Vagina (tissue), 2 donors: ENCODE measurements around the gene SEC24D. TPM values are rescaled to one million over a fixed set of nuclear protein-coding genes. Genes with fewer than 3 reads are reported as not detected.

ENCODE experiments used
- DNase-seq, 2 donors: peaks; one replicate each; pipeline ENCODE4 v3.0.0-alpha.2; 2017; ENCODE audit errors: extremely low spot score in 2 of 2
- H3K27ac ChIP-seq: fragments of 200-600 bp; sonication (generic); one replicate; pipeline ENCODE4 v1.5.1; 2019
- H3K27me3 ChIP-seq: fragments of 200-600 bp; sonication (generic); one replicate; pipeline ENCODE4 v1.5.1; 2019
- H3K36me3 ChIP-seq, 2 donors: fragments of 200-600 bp; sonication (generic); one replicate each; pipeline ENCODE4 v1.5.1; 2017 to 2019
- H3K4me1 ChIP-seq: fragments of 200-600 bp; sonication (generic); one replicate; pipeline ENCODE4 v1.5.1; 2019
- H3K4me3 ChIP-seq, 2 donors: fragments of 200-600 bp; sonication (generic); 1 replicate in 1 of 2; 2 replicates in 1 of 2; pipeline ENCODE4 v1.5.1; 2016 to 2019
- H3K9me3 ChIP-seq: fragments of 200-600 bp; sonication (generic); one replicate; pipeline ENCODE4 v1.5.1; 2019
- POLR2A ChIP-seq, 2 donors: fragments of 450-650 bp; IDR thresholded peaks; one replicate each; pipeline ENCODE4 v1.6.1; 2017; ENCODE audit warnings: antibody characterized with exemption in 2 of 2, mild to moderate bottlenecking in 2 of 2, moderate library complexity in 2 of 2
- POLR2AphosphoS5 ChIP-seq, 2 donors: sonication (generic); formaldehyde crosslinking; IDR thresholded peaks; one replicate each; pipeline ENCODE4 v1.9.0; 2017; ENCODE audit warnings: antibody characterized with exemption in 2 of 2, mild to moderate bottlenecking in 2 of 2, low read depth in 1 of 2; ENCODE audit not compliant: insufficient read depth in 1 of 2
- intact Hi-C: fragments of 100-400 bp; cut with DNase I; formaldehyde crosslinking; loops from one replicate; pipeline ENCODE4 v1.15.1; 2023
- total RNA-seq: library from RNA; depleted of rRNA; stranded (reverse); fragments of >200 nt; gene quantifications from one replicate; pipeline ENCODE4 v1.2.3, GENCODE V29; 2016
- TF ChIP-seq, protein P1 (sequence below), 3 experiments: fragments of 450-650 bp in 2 of 3; fragments of 200-600 bp in 1 of 3; sonication (generic) in 1 of 3; IDR thresholded peaks; one replicate each; pipeline ENCODE4 v1.5.1; 2017 to 2019; ENCODE audit warnings: antibody characterized with exemption in 3 of 3, mild to moderate bottlenecking in 2 of 3, moderate library complexity in 2 of 3

Gene SEC24D
- total RNA-seq, 1 donor from 2014 or later: 24.1 TPM

- intact Hi-C loops: no loop called here
Observed at GRCh38 chr4:118813561-118813960, 22.4 kb downstream of the SEC24D start.

GRCh38 chr4:118811832-118812231 is 24.1 kb downstream of the SEC24D start:
- intact Hi-C loops: no loop called here
- H3K4me3 ChIP-seq: no peak overlapping the region
- no peak for DNase-seq
- H3K4me1 ChIP-seq: peaks cover 10% of the 10 kb centered on the region
- no peaks in the 10 kb centered on the region for H3K27me3 ChIP-seq
- TF ChIP-seq POLR2AphosphoS5 (IDR thresholded peaks at IDR 0.05; ENCODE audit: insufficient read depth in 1 of 2, low read depth in 1 of 2) (no peak), POLR2A (IDR thresholded peaks at IDR 0.05) (no peak)
- TF ChIP-seq, protein P1, sequence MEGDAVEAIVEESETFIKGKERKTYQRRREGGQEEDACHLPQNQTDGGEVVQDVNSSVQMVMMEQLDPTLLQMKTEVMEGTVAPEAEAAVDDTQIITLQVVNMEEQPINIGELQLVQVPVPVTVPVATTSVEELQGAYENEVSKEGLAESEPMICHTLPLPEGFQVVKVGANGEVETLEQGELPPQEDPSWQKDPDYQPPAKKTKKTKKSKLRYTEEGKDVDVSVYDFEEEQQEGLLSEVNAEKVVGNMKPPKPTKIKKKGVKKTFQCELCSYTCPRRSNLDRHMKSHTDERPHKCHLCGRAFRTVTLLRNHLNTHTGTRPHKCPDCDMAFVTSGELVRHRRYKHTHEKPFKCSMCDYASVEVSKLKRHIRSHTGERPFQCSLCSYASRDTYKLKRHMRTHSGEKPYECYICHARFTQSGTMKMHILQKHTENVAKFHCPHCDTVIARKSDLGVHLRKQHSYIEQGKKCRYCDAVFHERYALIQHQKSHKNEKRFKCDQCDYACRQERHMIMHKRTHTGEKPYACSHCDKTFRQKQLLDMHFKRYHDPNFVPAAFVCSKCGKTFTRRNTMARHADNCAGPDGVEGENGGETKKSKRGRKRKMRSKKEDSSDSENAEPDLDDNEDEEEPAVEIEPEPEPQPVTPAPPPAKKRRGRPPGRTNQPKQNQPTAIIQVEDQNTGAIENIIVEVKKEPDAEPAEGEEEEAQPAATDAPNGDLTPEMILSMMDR (IDR thresholded peaks at IDR 0.05): no peak
- peaks cover 0 to 48% of the 10 kb centered on the region in 2 donors for H3K36me3 ChIP-seq
- no peaks in the 10 kb centered on the region for H3K9me3 ChIP-seq
- peak overlapping the region; percentile 48 for H3K27ac ChIP-seq

More at GRCh38 chr4:118813561-118813960, 22.4 kb downstream of the SEC24D start:
- no peaks in the 10 kb centered on the region for H3K9me3 ChIP-seq
- TF ChIP-seq, protein P1 (IDR thresholded peaks at IDR 0.05): no peak
- TF ChIP-seq POLR2AphosphoS5 (IDR thresholded peaks at IDR 0.05; ENCODE audit: insufficient read depth in 1 of 2, low read depth in 1 of 2) (no peak), POLR2A (IDR thresholded peaks at IDR 0.05) (no peak)
- no peaks in the 10 kb centered on the region for H3K27me3 ChIP-seq
- H3K36me3 ChIP-seq: peaks cover 0 to 39% of the 10 kb centered on the region in 2 donors
- H3K27ac ChIP-seq: no peak overlapping the region
- H3K4me1 ChIP-seq: peaks cover 10% of the 10 kb centered on the region
- no peak for DNase-seq
- H3K4me3 ChIP-seq: no peak overlapping the region

- Histone ChIP-seq H3K4me3 (no peak overlapping the region), H3K4me1 (peaks cover 10% of the 10 kb centered on the region), H3K27me3 (no peaks in the 10 kb centered on the region), H3K27ac (peak overlapping the region; percentile 48), H3K36me3 (peaks cover 0 to 48% of the 10 kb centered on the region in 2 donors), H3K9me3 (no peaks in the 10 kb centered on the region)
- no peak for DNase-seq
- peak in 1 of 2 donors; percentile 11 for TF ChIP-seq POLR2AphosphoS5 (IDR thresholded peaks at IDR 0.05; ENCODE audit: insufficient read depth in 1 of 2, low read depth in 1 of 2)
- no peak for TF ChIP-seq POLR2A (IDR thresholded peaks at IDR 0.05)
- intact Hi-C loops: no loop called here
Observed at GRCh38 chr4:118810991-118811764, 24.7 kb downstream of the SEC24D start.

DNA sequence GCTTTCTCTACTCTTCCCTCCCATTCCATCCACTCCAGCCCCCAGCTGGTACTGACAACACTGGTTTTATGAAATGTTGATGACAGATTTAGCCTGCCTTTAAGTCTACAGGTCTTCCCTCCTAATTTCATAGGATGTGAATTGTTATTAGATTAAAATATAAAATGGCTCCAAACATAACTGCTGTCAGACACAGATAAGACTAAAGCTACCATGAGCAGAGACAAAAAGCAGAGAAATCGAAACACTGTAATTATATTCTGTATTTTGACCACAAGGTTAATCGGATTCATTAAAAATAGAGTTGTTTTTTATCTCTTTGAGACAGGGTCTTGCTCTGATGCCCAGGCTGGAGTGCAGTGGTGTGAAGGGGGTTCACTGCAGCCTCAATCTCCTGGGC is 28.3 kb downstream of the SEC24D start:
- Histone ChIP-seq H3K27me3 (no peaks in the 10 kb centered on the region), H3K4me3 (no peak overlapping the region), H3K27ac (no peak overlapping the region), H3K4me1 (peaks cover 10% of the 10 kb centered on the region), H3K9me3 (no peaks in the 10 kb centered on the region), H3K36me3 (peaks cover 0 to 39% of the 10 kb centered on the region in 2 donors)
- TF ChIP-seq POLR2A (IDR thresholded peaks at IDR 0.05): no peak
- no peak for TF ChIP-seq POLR2AphosphoS5 (IDR thresholded peaks at IDR 0.05; ENCODE audit: insufficient read depth in 1 of 2, low read depth in 1 of 2)
- TF ChIP-seq, protein P1 (IDR thresholded peaks at IDR 0.05): no peak
- intact Hi-C loops: no loop called here
- DNase-seq: no peak

GRCh38 chr4:118803253-118803652 is 32.7 kb downstream of the SEC24D start:
- Histone ChIP-seq H3K4me1 (no peaks in the 10 kb centered on the region), H3K4me3 (no peak overlapping the region), H3K9me3 (no peaks in the 10 kb centered on the region), H3K36me3 (peaks cover 0 to 59% of the 10 kb centered on the region in 2 donors), H3K27me3 (no peaks in the 10 kb centered on the region), H3K27ac (no peak overlapping the region)
- intact Hi-C loops: no loop called here
- DNase-seq: no peak
- TF ChIP-seq, protein P1 (IDR thresholded peaks at IDR 0.05): no peak
- TF ChIP-seq POLR2A (IDR thresholded peaks at IDR 0.05) (no peak), POLR2AphosphoS5 (IDR thresholded peaks at IDR 0.05; ENCODE audit: insufficient read depth in 1 of 2, low read depth in 1 of 2) (no peak)
